Measurements from ENCODE around the gene AACS.

The AACS gene

GRCh38 chr12:125092108-125092871 lies 27.1 kb downstream of the AACS start:
- Histone ChIP-seq H3K4me3 (ENCODE audit: low read length) (no peak overlapping the region), H3K4me1 (ENCODE audit: control insufficient read depth, insufficient read depth, low read length) (peaks cover 5% of the 10 kb centered on the region), H3K27me3 (replicated peaks; ENCODE audit: control insufficient read depth, insufficient read depth, low read length) (no peaks in the 10 kb centered on the region), H3K36me3 (ENCODE audit: control insufficient read depth, insufficient read depth, low read length, severe bottlenecking) (peaks cover 75% of the 10 kb centered on the region), H3K9ac (ENCODE audit: low read length) (no peak overlapping the region), H3K9me3 (ENCODE audit: control insufficient read depth, low read length) (no peaks in the 10 kb centered on the region)
- no peak for DNase-seq (ENCODE audit: low read depth)

- no peak overlapping the region for H3K4me3 ChIP-seq (ENCODE audit: low read length)
- no peaks in the 10 kb centered on the region for H3K9me3 ChIP-seq (ENCODE audit: control insufficient read depth, low read length)
- DNase-seq (ENCODE audit: low read depth): no peak
- H3K9ac ChIP-seq (ENCODE audit: low read length): no peak overlapping the region
- H3K4me1 ChIP-seq (ENCODE audit: control insufficient read depth, insufficient read depth, low read length): peaks cover 5% of the 10 kb centered on the region
- no peaks in the 10 kb centered on the region for H3K27me3 ChIP-seq (replicated peaks; ENCODE audit: control insufficient read depth, insufficient read depth, low read length)
- H3K36me3 ChIP-seq (ENCODE audit: control insufficient read depth, insufficient read depth, low read length, severe bottlenecking): peaks cover 68% of the 10 kb centered on the region
Observed at GRCh38 chr12:125092872-125093680, 27.8 kb downstream of the AACS start.

- H3K36me3 ChIP-seq (ENCODE audit: control insufficient read depth, insufficient read depth, low read length, severe bottlenecking): peaks cover 61% of the 10 kb centered on the region
- no peaks in the 10 kb centered on the region for H3K9me3 ChIP-seq (ENCODE audit: control insufficient read depth, low read length)
- no peak overlapping the region for H3K4me3 ChIP-seq (ENCODE audit: low read length)
- H3K27me3 ChIP-seq (replicated peaks; ENCODE audit: control insufficient read depth, insufficient read depth, low read length): no peaks in the 10 kb centered on the region
- no peak overlapping the region for H3K9ac ChIP-seq (ENCODE audit: low read length)
- no peak for DNase-seq (ENCODE audit: low read depth)
- H3K4me1 ChIP-seq (ENCODE audit: control insufficient read depth, insufficient read depth, low read length): peaks cover 5% of the 10 kb centered on the region
Observed at GRCh38 chr12:125093681-125094330, 28.6 kb downstream of the AACS start.

- Histone ChIP-seq H3K4me3 (ENCODE audit: low read length) (no peak overlapping the region), H3K9ac (ENCODE audit: low read length) (no peak overlapping the region), H3K4me1 (ENCODE audit: control insufficient read depth, insufficient read depth, low read length) (peaks cover 5% of the 10 kb centered on the region), H3K27me3 (replicated peaks; ENCODE audit: control insufficient read depth, insufficient read depth, low read length) (no peaks in the 10 kb centered on the region), H3K36me3 (ENCODE audit: control insufficient read depth, insufficient read depth, low read length, severe bottlenecking) (peaks cover 37% of the 10 kb centered on the region), H3K9me3 (ENCODE audit: control insufficient read depth, low read length) (no peaks in the 10 kb centered on the region)
- no peak for DNase-seq (ENCODE audit: low read depth)
Observed at GRCh38 chr12:125096894-125097293, 31.7 kb downstream of the AACS start.

GRCh38 chr12:125097427-125097826 lies 32.2 kb downstream of the AACS start:
- H3K36me3 ChIP-seq (ENCODE audit: control insufficient read depth, insufficient read depth, low read length, severe bottlenecking): peaks cover 34% of the 10 kb centered on the region
- H3K27me3 ChIP-seq (replicated peaks; ENCODE audit: control insufficient read depth, insufficient read depth, low read length): no peaks in the 10 kb centered on the region
- H3K4me3 ChIP-seq (ENCODE audit: low read length): no peak overlapping the region
- H3K4me1 ChIP-seq (ENCODE audit: control insufficient read depth, insufficient read depth, low read length): peaks cover 5% of the 10 kb centered on the region
- no peak overlapping the region for H3K9ac ChIP-seq (ENCODE audit: low read length)
- no peak for DNase-seq (ENCODE audit: low read depth)
- H3K9me3 ChIP-seq (ENCODE audit: control insufficient read depth, low read length): no peaks in the 10 kb centered on the region

GRCh38 chr12:125098676-125099408 lies 33.6 kb downstream of the AACS start:
- H3K4me1 ChIP-seq (ENCODE audit: control insufficient read depth, insufficient read depth, low read length): no peaks in the 10 kb centered on the region
- no peak for DNase-seq (ENCODE audit: low read depth)

GRCh38 chr12:125099409-125099782 lies 34.2 kb downstream of the AACS start:
- no peak overlapping the region for H3K9ac ChIP-seq (ENCODE audit: low read length)
- peaks cover 39% of the 10 kb centered on the region for H3K36me3 ChIP-seq (ENCODE audit: control insufficient read depth, insufficient read depth, low read length, severe bottlenecking)
- H3K9me3 ChIP-seq (ENCODE audit: control insufficient read depth, low read length): no peaks in the 10 kb centered on the region
- H3K4me1 ChIP-seq (ENCODE audit: control insufficient read depth, insufficient read depth, low read length): no peaks in the 10 kb centered on the region
- no peak for DNase-seq (ENCODE audit: low read depth)
- no peaks in the 10 kb centered on the region for H3K27me3 ChIP-seq (replicated peaks; ENCODE audit: control insufficient read depth, insufficient read depth, low read length)
- H3K4me3 ChIP-seq (ENCODE audit: low read length): no peak overlapping the region

More at GRCh38 chr12:125098676-125099408, 33.6 kb downstream of the AACS start:
- Histone ChIP-seq H3K36me3 (ENCODE audit: control insufficient read depth, insufficient read depth, low read length, severe bottlenecking) (peaks cover 37% of the 10 kb centered on the region), H3K27me3 (replicated peaks; ENCODE audit: control insufficient read depth, insufficient read depth, low read length) (no peaks in the 10 kb centered on the region), H3K4me3 (ENCODE audit: low read length) (no peak overlapping the region), H3K9ac (ENCODE audit: low read length) (no peak overlapping the region), H3K9me3 (ENCODE audit: control insufficient read depth, low read length) (no peaks in the 10 kb centered on the region)

GRCh38 chr12:125100551-125101434 lies 35.6 kb downstream of the AACS start:
- Histone ChIP-seq H3K4me1 (ENCODE audit: control insufficient read depth, insufficient read depth, low read length) (no peaks in the 10 kb centered on the region), H3K27me3 (replicated peaks; ENCODE audit: control insufficient read depth, insufficient read depth, low read length) (no peaks in the 10 kb centered on the region), H3K9ac (ENCODE audit: low read length) (no peak overlapping the region), H3K36me3 (ENCODE audit: control insufficient read depth, insufficient read depth, low read length, severe bottlenecking) (peaks cover 43% of the 10 kb centered on the region), H3K4me3 (ENCODE audit: low read length) (no peak overlapping the region), H3K9me3 (ENCODE audit: control insufficient read depth, low read length) (no peaks in the 10 kb centered on the region)
- no peak for DNase-seq (ENCODE audit: low read depth)

GRCh38 chr12:125104982-125105381 lies 39.7 kb downstream of the AACS start:
- H3K27me3 ChIP-seq (replicated peaks; ENCODE audit: control insufficient read depth, insufficient read depth, low read length): no peaks in the 10 kb centered on the region
- DNase-seq (ENCODE audit: low read depth): no peak
- no peak overlapping the region for H3K4me3 ChIP-seq (ENCODE audit: low read length)
- H3K9me3 ChIP-seq (ENCODE audit: control insufficient read depth, low read length): no peaks in the 10 kb centered on the region
- H3K36me3 ChIP-seq (ENCODE audit: control insufficient read depth, insufficient read depth, low read length, severe bottlenecking): peaks cover 78% of the 10 kb centered on the region
- H3K9ac ChIP-seq (ENCODE audit: low read length): no peak overlapping the region
- no peaks in the 10 kb centered on the region for H3K4me1 ChIP-seq (ENCODE audit: control insufficient read depth, insufficient read depth, low read length)

GRCh38 chr12:125105600-125105999 lies 40.4 kb downstream of the AACS start:
- peaks cover 84% of the 10 kb centered on the region for H3K36me3 ChIP-seq (ENCODE audit: control insufficient read depth, insufficient read depth, low read length, severe bottlenecking)
- peaks cover 3% of the 10 kb centered on the region for H3K4me1 ChIP-seq (ENCODE audit: control insufficient read depth, insufficient read depth, low read length)

More at GRCh38 chr12:125105600-125105999, 40.4 kb downstream of the AACS start:
- H3K27me3 ChIP-seq (replicated peaks; ENCODE audit: control insufficient read depth, insufficient read depth, low read length): no peaks in the 10 kb centered on the region
- DNase-seq (ENCODE audit: low read depth): no peak
- no peak overlapping the region for H3K9ac ChIP-seq (ENCODE audit: low read length)
- no peaks in the 10 kb centered on the region for H3K9me3 ChIP-seq (ENCODE audit: control insufficient read depth, low read length)
- no peak overlapping the region for H3K4me3 ChIP-seq (ENCODE audit: low read length)
